ENCODE results near the gene KRTAP4-6. TPM values are rescaled to one million over a fixed set of nuclear protein-coding genes. Genes with fewer than 3 reads are reported as not detected.
"Not testable (repeated sequence)": the region's sequence is repeated elsewhere in the genome, so short reads cannot be mapped to it uniquely, and the experiment has no call there.

Gene KRTAP4-6
- not detected in 2 replicates for total RNA-seq

- intact Hi-C loops (cut with micrococcal nuclease) = no loop called here
These were observed at the start of gene KRTAP4-6 for GRCh38 chr17:41140360-41141131. Gene KRTAP4-6 (minus strand): TSS chr17:41140544. CDS start chr17:41140487, 57 bp downstream.

- intact Hi-C loops (cut with micrococcal nuclease) = not testable (repeated sequence)
These were observed 49.5 kb upstream of the KRTAP4-6 start, which contains the start of gene KRTAP9-1 for GRCh38 chr17:41189837-41190318. Gene KRTAP9-1 (plus strand): TSS chr17:41189887. CDS start chr17:41189887, 0 bp downstream.

GRCh38 chr17:41186872-41187271, 46.5 kb upstream of the KRTAP4-6 start:
- intact Hi-C loops (cut with micrococcal nuclease) = no loop called here

GRCh38 chr17:41185001-41185400, 44.7 kb upstream of the KRTAP4-6 start:
- intact Hi-C loops (cut with micrococcal nuclease) = no loop called here

GRCh38 chr17:41184480-41184961, 44.2 kb upstream of the KRTAP4-6 start, which contains the start of gene KRTAP4-1:
Gene KRTAP4-1 (minus strand): TSS chr17:41184911. CDS start chr17:41184854, 57 bp downstream.
- intact Hi-C loops (cut with micrococcal nuclease) = no loop called here

GRCh38 chr17:41178843-41179616, 38.7 kb upstream of the KRTAP4-6 start:
- intact Hi-C loops (cut with micrococcal nuclease) = no loop called here

GRCh38 chr17:41178341-41178740, 38.0 kb upstream of the KRTAP4-6 start:
- intact Hi-C loops (cut with micrococcal nuclease) = no loop called here

GRCh38 chr17:41177727-41178271, 37.5 kb upstream of the KRTAP4-6 start, which contains the start of gene KRTAP4-2:
Gene KRTAP4-2 (minus strand): TSS chr17:41178221. CDS start chr17:41178164, 57 bp downstream.
- intact Hi-C loops (cut with micrococcal nuclease) = no loop called here

- intact Hi-C loops (cut with micrococcal nuclease) = no loop called here
These were observed 36.5 kb upstream of the KRTAP4-6 start for GRCh38 chr17:41176744-41177387.

GRCh38 chr17:41171886-41172285, 31.5 kb upstream of the KRTAP4-6 start:
- intact Hi-C loops (cut with micrococcal nuclease) = no loop called here

- intact Hi-C loops (cut with micrococcal nuclease) = no loop called here
These were observed 27.8 kb upstream of the KRTAP4-6 start, which contains the start of gene KRTAP4-3 for GRCh38 chr17:41168121-41168520. Gene KRTAP4-3 (minus strand): TSS chr17:41168221. CDS start chr17:41168172, 49 bp downstream.

- intact Hi-C loops (cut with micrococcal nuclease) = no loop called here
These were observed 27.2 kb upstream of the KRTAP4-6 start for GRCh38 chr17:41167561-41167960.

GRCh38 chr17:41163828-41164227, 23.5 kb upstream of the KRTAP4-6 start:
- intact Hi-C loops (cut with micrococcal nuclease) = no loop called here

- intact Hi-C loops (cut with micrococcal nuclease) = no loop called here
These were observed 20.3 kb upstream of the KRTAP4-6 start, which contains the start of gene KRTAP4-4 for GRCh38 chr17:41160648-41161047. Gene KRTAP4-4 (minus strand): TSS chr17:41160748. CDS start chr17:41160691, 57 bp downstream.

- intact Hi-C loops (cut with micrococcal nuclease) = not testable (repeated sequence)
These were observed 19.8 kb upstream of the KRTAP4-6 start for GRCh38 chr17:41160190-41160589.

- intact Hi-C loops (cut with micrococcal nuclease) = no loop called here
These were observed 13.5 kb upstream of the KRTAP4-6 start for GRCh38 chr17:41153856-41154255.

GRCh38 chr17:41151525-41151924, 11.2 kb upstream of the KRTAP4-6 start:
- intact Hi-C loops (cut with micrococcal nuclease) = no loop called here

- intact Hi-C loops (cut with micrococcal nuclease) = no loop called here
These were observed 9.7 kb upstream of the KRTAP4-6 start for GRCh38 chr17:41150026-41150425.

GRCh38 chr17:41149652-41149985, 9.3 kb upstream of the KRTAP4-6 start, which contains the start of gene KRTAP4-5:
Gene KRTAP4-5 (minus strand): TSS chr17:41149825. CDS start chr17:41149767, 58 bp downstream.
- intact Hi-C loops (cut with micrococcal nuclease) = no loop called here

- intact Hi-C loops (cut with micrococcal nuclease) = not testable (repeated sequence)
These were observed 8.8 kb upstream of the KRTAP4-6 start for GRCh38 chr17:41148971-41149651.

Data from T-helper 1 cell treated with Interleukin-12 subunit alpha and Interleukin-12 subunit beta and Interleukin-4 antibody, amounts not matched to agents 30 ng/mL and 1 ng/mL, for 36 hours (primary cell).